Mesenchymal stem cell (in vitro differentiated cells and primary cell): Measurements from ENCODE around the gene ERC2.

Experiments
- DNase-seq: peaks from one replicate; pipeline ENCODE4 v3.0.0-alpha.2; 2013
- H2AFZ ChIP-seq: one replicate; pipeline ENCODE4 v1.6.1; 2013; ENCODE audit warnings: low read depth, mild to moderate bottlenecking, control low read depth, inconsistent platforms, low read length, moderate library complexity
- H2AK5ac ChIP-seq: 2 replicates; pipeline ENCODE4 v1.6.1; 2013; ENCODE audit warnings: low read length, moderate library complexity, mild to moderate bottlenecking, inconsistent platforms; ENCODE audit not compliant: severe bottlenecking
- H2BK120ac ChIP-seq: one replicate; pipeline ENCODE4 v1.6.1; 2013; ENCODE audit warnings: low read depth, mild to moderate bottlenecking, inconsistent platforms, low read length, moderate library complexity
- H2BK12ac ChIP-seq, 2 experiments: one replicate each; pipeline ENCODE4 v1.6.1; 2013; ENCODE audit warnings: inconsistent platforms in 2 of 2, low read length in 2 of 2, mild to moderate bottlenecking in 2 of 2, moderate library complexity in 2 of 2, control low read depth in 1 of 2
- H2BK15ac ChIP-seq: one replicate; pipeline ENCODE4 v1.6.1; 2013; ENCODE audit warnings: mild to moderate bottlenecking, low read depth, inconsistent platforms; ENCODE audit not compliant: poor library complexity, severe bottlenecking
- H2BK5ac ChIP-seq: 2 replicates; pipeline ENCODE4 v1.6.1; 2013; ENCODE audit warnings: low read depth, mild to moderate bottlenecking, low read length, control low read depth, inconsistent platforms; ENCODE audit not compliant: poor library complexity, severe bottlenecking
- H3K14ac ChIP-seq, 2 experiments: one replicate each; pipeline ENCODE4 v1.6.1; 2013; ENCODE audit warnings: inconsistent platforms in 2 of 2, low read length in 2 of 2, control low read depth in 1 of 2, mild to moderate bottlenecking in 1 of 2, moderate library complexity in 1 of 2
- H3K18ac ChIP-seq, 2 experiments: one replicate each; pipeline ENCODE4 v1.6.1; 2013; ENCODE audit warnings: inconsistent platforms in 2 of 2, low read length in 2 of 2, control low read depth in 1 of 2, low read depth in 1 of 2, mild to moderate bottlenecking in 1 of 2
- H3K23ac ChIP-seq, 2 experiments: one replicate each; pipeline ENCODE4 v1.6.1; 2013; ENCODE audit warnings: inconsistent platforms in 2 of 2, low read length in 2 of 2, mild to moderate bottlenecking in 2 of 2, moderate library complexity in 2 of 2, control low read depth in 1 of 2
- H3K27ac ChIP-seq: 2 replicates; pipeline ENCODE4 v1.5.1; 2013; ENCODE audit warnings: mild to moderate bottlenecking, moderate library complexity, low read length, control low read depth, inconsistent platforms; ENCODE audit not compliant: poor library complexity, severe bottlenecking
- H3K27me3 ChIP-seq, 2 experiments: 2 replicates each; pipeline versions ENCODE4 v1.6.1 to v1.7.0; 2013; ENCODE audit warnings: low read length in 2 of 2, mild to moderate bottlenecking in 2 of 2, moderate library complexity in 2 of 2, control low read depth in 1 of 2, inconsistent platforms in 1 of 2; ENCODE audit not compliant: control insufficient read depth in 1 of 2, insufficient read depth in 1 of 2
- H3K36me3 ChIP-seq, 2 experiments: 2 replicates each; pipeline versions ENCODE4 v1.6.1 to v1.7.0; 2013; ENCODE audit warnings: low read length in 2 of 2, control low read depth in 1 of 2, inconsistent platforms in 1 of 2, low read depth in 1 of 2, mild to moderate bottlenecking in 1 of 2; ENCODE audit not compliant: insufficient read depth in 2 of 2, control insufficient read depth in 1 of 2
- H3K4ac ChIP-seq, 2 experiments: one replicate each; pipeline ENCODE4 v1.6.1; 2013; ENCODE audit warnings: inconsistent platforms in 2 of 2, low read length in 2 of 2, mild to moderate bottlenecking in 2 of 2, moderate library complexity in 2 of 2, control low read depth in 1 of 2, low read depth in 1 of 2
- H3K4me1 ChIP-seq: 2 replicates; pipeline ENCODE4 v1.6.1; 2013; ENCODE audit warnings: low read depth, low read length, control low read depth; ENCODE audit not compliant: control insufficient read depth, insufficient read depth
- H3K4me2 ChIP-seq: 2 replicates; pipeline ENCODE4 v1.6.1; 2013; ENCODE audit warnings: low read length, mild to moderate bottlenecking, inconsistent platforms; ENCODE audit not compliant: poor library complexity, severe bottlenecking
- H3K4me3 ChIP-seq, 2 experiments: 2 replicates each; pipeline versions ENCODE4 v1.5.1 to v1.7.0; 2013; ENCODE audit warnings: low read length in 2 of 2, mild to moderate bottlenecking in 2 of 2, control low read depth in 1 of 2, low read depth in 1 of 2; ENCODE audit not compliant: insufficient read depth in 1 of 2
- H3K79me1 ChIP-seq: replicated peaks from 2 replicates; pipeline ENCODE4 v1.6.1; 2013; ENCODE audit warnings: mild to moderate bottlenecking, control low read depth, low read length, inconsistent platforms; ENCODE audit not compliant: poor library complexity, severe bottlenecking
- H3K9ac ChIP-seq: 2 replicates; pipeline ENCODE4 v1.7.0; 2013; ENCODE audit warnings: mild to moderate bottlenecking, low read length, moderate library complexity
- H3K9me3 ChIP-seq: 2 replicates; pipeline ENCODE4 v1.7.0; 2013; ENCODE audit warnings: mild to moderate bottlenecking, low read length; ENCODE audit not compliant: control insufficient read depth
- H4K8ac ChIP-seq: one replicate; pipeline ENCODE4 v1.6.1; 2013; ENCODE audit warnings: inconsistent platforms, mild to moderate bottlenecking, low read length, moderate library complexity
- H4K91ac ChIP-seq: one replicate; pipeline ENCODE4 v1.6.1; 2013; ENCODE audit warnings: mild to moderate bottlenecking, low read length, inconsistent platforms
- WGBS: methylation state at CpG from one replicate; pipeline ENCODE4 v1.1.7; 2013; ENCODE audit warnings: mixed read lengths; 5-methylcytosine and 5-hydroxymethylcytosine counted together

ERC2 gene

GRCh38 chr3:55751730-55752129 lies 716.5 kb downstream of the ERC2 start:
- DNase-seq, result no peak
- Histone ChIP-seq H3K4ac (no peak overlapping the region), H2BK5ac (no peak overlapping the region), H3K4me3 (no peak overlapping the region), H3K4me2 (no peak overlapping the region), H3K14ac (no peak overlapping the region), H3K36me3 (no peaks in the 10 kb centered on the region), H3K27me3 (peaks cover 0 to 6% of the 10 kb centered on the region in 2 experiments), H3K9me3 (no peaks in the 10 kb centered on the region), H3K79me1 (no peaks in the 10 kb centered on the region), H3K23ac (no peak overlapping the region), H2AFZ (no peak overlapping the region), H2BK15ac (peak overlapping the region; percentile 0), H3K18ac (peak overlapping the region in 1 of 2 experiments; percentile 72), H3K9ac (no peak overlapping the region), H4K91ac (peak overlapping the region; percentile 63), H2BK120ac (peak overlapping the region; percentile 24), H4K8ac (peak overlapping the region; percentile 71), H2AK5ac (peak overlapping the region; percentile 54), H2BK12ac (peak overlapping the region; percentile 7 to 50), H3K4me1 (peaks cover 1% of the 10 kb centered on the region), H3K27ac (no peak overlapping the region)
- WGBS, result 70% methylated on average over 1 of the region's 1 CpG

- Histone ChIP-seq H3K4ac (no peak overlapping the region), H3K4me3 (no peak overlapping the region), H3K18ac (no peak overlapping the region), H2AK5ac (no peak overlapping the region), H3K27ac (peak overlapping the region; percentile 58), H3K9me3 (no peaks in the 10 kb centered on the region), H3K4me1 (peaks cover 1% of the 10 kb centered on the region), H2BK5ac (no peak overlapping the region), H3K36me3 (no peaks in the 10 kb centered on the region), H2BK15ac (no peak overlapping the region), H3K79me1 (no peaks in the 10 kb centered on the region), H3K14ac (no peak overlapping the region), H3K27me3 (peaks cover 0 to 5% of the 10 kb centered on the region in 2 experiments), H2BK12ac (no peak overlapping the region), H3K4me2 (no peak overlapping the region), H3K23ac (no peak overlapping the region), H3K9ac (no peak overlapping the region), H4K91ac (no peak overlapping the region), H2AFZ (no peak overlapping the region), H2BK120ac (no peak overlapping the region), H4K8ac (no peak overlapping the region)
- DNase-seq, result peak; percentile 93
- WGBS, result 23% methylated on average over 5 of the region's 6 CpGs
Observed at GRCh38 chr3:55750525-55750924, 717.7 kb downstream of the ERC2 start.

DNA sequence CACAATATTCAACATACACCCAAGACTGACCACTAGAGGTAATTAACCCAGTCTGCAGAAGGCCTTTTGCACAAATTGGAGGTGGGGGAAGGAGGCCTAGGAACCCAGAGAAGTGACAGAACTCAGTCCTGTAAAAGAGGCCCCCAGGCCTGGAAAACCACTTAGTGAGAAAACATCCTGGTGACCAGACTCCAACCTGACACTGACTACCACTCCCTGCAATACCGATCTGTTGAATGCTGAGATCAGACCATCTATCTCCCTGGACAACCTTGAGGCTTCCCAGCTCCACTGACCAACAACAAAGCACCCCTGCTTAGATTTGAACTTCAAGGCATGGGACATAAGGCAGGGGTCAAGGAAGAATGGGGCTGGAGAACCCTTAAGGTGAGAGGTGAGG lies 719.2 kb downstream of the ERC2 start:
- no peak overlapping the region for H3K14ac ChIP-seq
- no peak for DNase-seq
- peak overlapping the region; percentile 0 for H2AK5ac ChIP-seq
- no peak overlapping the region for H3K4ac ChIP-seq
- H3K27me3 ChIP-seq, result peaks cover 0 to 3% of the 10 kb centered on the region in 2 experiments
- no peak overlapping the region for H3K23ac ChIP-seq
- no peaks in the 10 kb centered on the region for H3K36me3 ChIP-seq
- H3K4me3 ChIP-seq, result no peak overlapping the region
- H3K4me1 ChIP-seq, result peaks cover 1% of the 10 kb centered on the region
- H3K27ac ChIP-seq, result no peak overlapping the region
- no peak overlapping the region for H2BK120ac ChIP-seq
- H2AFZ ChIP-seq, result no peak overlapping the region
- no peaks in the 10 kb centered on the region for H3K9me3 ChIP-seq
- peak overlapping the region; percentile 2 to 45 for H3K18ac ChIP-seq
- H4K8ac ChIP-seq, result no peak overlapping the region
- no peak overlapping the region for H3K9ac ChIP-seq
- no peaks in the 10 kb centered on the region for H3K79me1 ChIP-seq
- no peak overlapping the region for H2BK15ac ChIP-seq
- H4K91ac ChIP-seq, result peak overlapping the region; percentile 66
- H2BK12ac ChIP-seq, result peak overlapping the region in 1 of 2 experiments; percentile 33
- no peak overlapping the region for H3K4me2 ChIP-seq
- no peak overlapping the region for H2BK5ac ChIP-seq
- WGBS, result 70% methylated on average over 1 of the region's 1 CpG

DNA sequence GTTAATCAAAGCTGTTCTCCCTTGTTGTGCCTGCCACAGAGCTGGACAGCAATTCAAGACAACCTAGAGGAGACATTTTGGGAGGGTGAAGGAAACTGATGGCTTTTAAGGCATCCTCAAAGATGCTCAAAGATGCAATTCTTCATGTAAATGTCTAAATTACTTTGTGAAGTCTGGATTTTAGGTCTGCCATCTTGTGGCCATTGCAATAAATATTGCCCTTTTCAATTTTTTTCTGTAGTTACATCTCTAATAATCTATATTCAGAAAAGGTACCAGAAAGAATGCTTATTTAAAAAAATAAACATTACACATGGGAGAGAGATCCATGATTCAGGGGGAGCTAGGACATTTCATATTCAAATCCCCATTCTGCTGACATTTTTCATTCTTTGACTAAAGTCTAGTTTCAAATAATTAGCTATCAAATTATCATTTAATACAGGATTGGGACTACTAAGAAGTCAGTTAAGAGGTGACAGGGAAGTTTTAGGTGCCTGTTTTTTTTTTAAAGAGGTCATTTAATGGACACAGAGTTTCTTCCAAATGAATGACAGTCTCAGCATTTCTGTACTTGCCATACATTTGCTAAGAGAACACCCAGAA lies 721.4 kb downstream of the ERC2 start:
- H2BK15ac ChIP-seq, result peak overlapping the region; percentile 60
- H3K23ac ChIP-seq, result no peak overlapping the region
- peak overlapping the region; percentile 6 to 29 for H2BK12ac ChIP-seq
- H2BK5ac ChIP-seq, result no peak overlapping the region
- no peaks in the 10 kb centered on the region for H3K9me3 ChIP-seq
- H3K36me3 ChIP-seq, result no peaks in the 10 kb centered on the region
- DNase-seq, result peak; percentile 25
- peaks cover 0 to 3% of the 10 kb centered on the region in 2 experiments for H3K27me3 ChIP-seq
- H3K4me2 ChIP-seq, result no peak overlapping the region
- no peak overlapping the region for H3K27ac ChIP-seq
- H3K4ac ChIP-seq, result no peak overlapping the region
- H3K79me1 ChIP-seq, result no peaks in the 10 kb centered on the region
- no peak overlapping the region for H2BK120ac ChIP-seq
- H4K91ac ChIP-seq, result no peak overlapping the region
- no peak overlapping the region for H3K9ac ChIP-seq
- H4K8ac ChIP-seq, result no peak overlapping the region
- no peak overlapping the region for H2AK5ac ChIP-seq
- H3K18ac ChIP-seq, result peak overlapping the region; percentile 0 to 18
- peaks cover 1% of the 10 kb centered on the region for H3K4me1 ChIP-seq
- H3K14ac ChIP-seq, result no peak overlapping the region
- no peak overlapping the region for H3K4me3 ChIP-seq
- no peak overlapping the region for H2AFZ ChIP-seq
